Natural killer cell treated with Interleukin-12 subunit alpha and Interleukin-12 subunit beta and Interleukin-15 and Interleukin-18, amount 100 ng/mL, for 72 hours (primary cell): ENCODE results near the gene MRPS5. TPM values are rescaled to one million over a fixed set of nuclear protein-coding genes. Genes with fewer than 3 reads are reported as not detected.
A peak's percentile ranks its signal among the peaks of the same experiment; 100 is the strongest.

Source experiments
- ATAC-seq, 2 donors: fragments of 150-1000 bp; cut with Tn5 transposase in 1 of 2; sonication (Bioruptor Pico), chemical (Tn5 transposase) in 1 of 2; 2 replicates each; pipeline ENCODE4 v1.10.0; 2021
- DNase-seq: peaks from one replicate; pipeline ENCODE4 v3.0.0; 2022; ENCODE audit warnings: low spot score
- H3K27ac Mint-ChIP-seq, 2 donors: 1 replicate in 1 of 2; 2 replicates in 1 of 2; pipeline ENCODE4 v1.8.0; 2022; ENCODE audit warnings: mixed read lengths in 2 of 2, mild to moderate bottlenecking in 1 of 2, moderate library complexity in 1 of 2
- H3K27me3 Mint-ChIP-seq, 2 donors: 1 replicate in 1 of 2; 2 replicates in 1 of 2; pipeline ENCODE4 v1.8.0; 2022; ENCODE audit warnings: mixed read lengths in 2 of 2
- H3K36me3 Mint-ChIP-seq: one replicate; pipeline ENCODE4 v1.8.0; 2022; ENCODE audit warnings: mixed read lengths
- H3K4me1 Mint-ChIP-seq, 2 donors: 1 replicate in 1 of 2; 2 replicates in 1 of 2; pipeline ENCODE4 v1.8.0; 2022; ENCODE audit warnings: low read depth in 2 of 2, mixed read lengths in 2 of 2, mild to moderate bottlenecking in 1 of 2
- H3K4me3 Mint-ChIP-seq: one replicate; pipeline ENCODE4 v1.8.0; 2022; ENCODE audit warnings: mixed read lengths
- H3K9me3 Mint-ChIP-seq: 2 replicates; pipeline ENCODE4 v1.8.0; 2022; ENCODE audit warnings: mixed read lengths
- total RNA-seq, 2 donors: library from RNA; stranded (reverse); gene quantifications; one replicate each; pipeline ENCODE4 v1.2.3, GENCODE V29; 2022

MRPS5 gene
- total RNA-seq, 2 donors from 2014 or later: 61.5 to 76.0 TPM

DNA sequence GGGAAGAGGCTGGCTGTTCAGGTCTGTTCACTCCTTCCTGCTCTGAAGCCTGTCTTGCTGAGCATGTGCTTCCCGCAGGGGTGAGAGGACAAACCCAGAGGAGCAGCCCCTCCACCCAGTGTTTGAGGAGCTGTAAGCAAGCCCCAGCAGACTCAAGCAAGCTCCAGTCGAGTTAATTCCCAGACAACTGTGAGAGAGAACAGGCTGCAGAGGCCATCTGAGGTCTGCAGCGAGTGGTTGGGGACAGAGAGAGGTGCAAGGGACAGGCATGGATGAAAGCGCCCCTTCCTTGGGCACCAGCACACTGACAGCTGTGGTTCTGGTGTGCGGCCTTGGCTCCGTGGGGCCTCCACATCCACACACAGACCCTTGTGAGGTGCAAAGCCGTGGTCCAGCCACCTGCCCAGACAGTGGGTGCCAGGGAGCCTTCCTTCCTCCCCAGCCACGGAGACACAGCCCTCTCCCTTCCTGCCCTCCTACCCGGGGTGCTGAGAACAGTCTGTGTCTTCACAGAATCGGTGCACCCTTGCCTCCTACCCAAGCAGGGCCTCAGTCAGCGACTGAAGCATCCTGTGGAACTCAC is 59.9 kb downstream of the MRPS5 start:
- DNase-seq: peak; percentile 22
- ATAC-seq: peak; percentile 2 to 31
- peaks cover 5 to 8% of the 10 kb centered on the region in 2 donors for H3K4me1 Mint-ChIP-seq
- no peak overlapping the region for H3K27ac Mint-ChIP-seq
- no peaks in the 10 kb centered on the region for H3K9me3 Mint-ChIP-seq
- H3K36me3 Mint-ChIP-seq: no peaks in the 10 kb centered on the region
- no peak overlapping the region for H3K4me3 Mint-ChIP-seq
- H3K27me3 Mint-ChIP-seq: peaks cover 9 to 11% of the 10 kb centered on the region in 2 donors

DNA sequence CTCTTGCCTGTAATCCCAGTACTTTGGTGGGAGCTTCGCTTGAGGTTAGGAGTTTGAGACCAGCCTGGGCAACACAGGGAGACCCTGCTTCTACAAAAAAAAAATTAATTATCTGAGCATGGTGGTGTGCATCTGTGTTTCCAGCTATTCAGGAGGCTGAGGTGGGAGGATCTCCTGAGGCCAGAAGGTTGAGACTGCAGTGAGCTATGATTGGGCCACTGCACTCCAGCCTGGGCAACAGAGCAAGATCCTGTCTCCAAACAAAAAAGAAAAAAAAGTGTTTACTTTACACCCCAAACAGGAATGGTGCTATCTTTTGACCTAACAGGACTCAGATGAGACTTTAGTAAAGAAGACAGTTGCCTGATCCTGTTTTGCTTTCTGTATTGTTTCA is 60.5 kb downstream of the MRPS5 start:
- peak; percentile 12 for DNase-seq
- no peak for ATAC-seq
- Mint-ChIP-seq H3K4me1 (peaks cover 5 to 8% of the 10 kb centered on the region in 2 donors), H3K9me3 (no peaks in the 10 kb centered on the region), H3K4me3 (no peak overlapping the region), H3K36me3 (no peaks in the 10 kb centered on the region), H3K27ac (no peak overlapping the region), H3K27me3 (peaks cover 9 to 11% of the 10 kb centered on the region in 2 donors)

- Mint-ChIP-seq H3K27ac (no peak overlapping the region), H3K4me1 (peaks cover 5 to 8% of the 10 kb centered on the region in 2 donors), H3K9me3 (no peaks in the 10 kb centered on the region), H3K27me3 (peaks cover 9 to 11% of the 10 kb centered on the region in 2 donors), H3K36me3 (no peaks in the 10 kb centered on the region), H3K4me3 (no peak overlapping the region)
- ATAC-seq: no peak
- DNase-seq: peak; percentile 38
These were observed 61.0 kb downstream of the MRPS5 start for GRCh38 chr2:95060446-95061118.

DNA sequence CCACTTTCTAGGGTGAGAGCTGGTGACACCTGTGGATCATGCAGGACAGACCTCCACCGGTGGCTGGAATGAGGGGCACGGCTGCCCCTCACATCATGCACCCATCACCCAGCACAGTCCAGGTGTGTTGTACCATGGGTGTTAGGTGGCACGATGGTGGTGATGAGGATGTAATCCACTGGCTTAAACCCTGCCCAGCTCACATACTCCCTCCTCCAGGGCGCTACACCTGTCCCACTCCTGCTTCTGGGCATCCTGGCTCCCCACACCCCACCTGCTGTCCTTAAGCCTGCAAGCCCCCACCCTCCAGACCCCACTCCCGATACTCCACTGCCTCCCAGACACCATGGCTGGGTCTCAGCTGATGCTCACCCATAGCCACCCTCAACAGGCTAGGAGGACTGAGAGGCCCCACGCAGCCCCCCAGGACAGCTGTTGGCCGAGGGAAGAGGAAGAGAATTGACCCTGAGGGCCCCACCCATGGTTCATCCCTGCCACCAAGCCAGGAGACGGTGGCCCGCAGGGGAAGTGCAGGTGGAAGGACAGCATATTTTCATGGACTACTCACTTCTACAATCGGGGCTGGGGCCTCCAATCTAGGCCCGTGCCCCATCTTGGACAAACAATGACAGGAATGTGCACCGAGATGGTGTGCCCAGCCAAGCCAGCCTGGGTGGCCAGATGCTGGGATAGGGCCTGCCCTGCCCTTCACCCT is 61.8 kb downstream of the MRPS5 start:
- Mint-ChIP-seq H3K27me3 (peaks cover 11 to 12% of the 10 kb centered on the region in 2 donors), H3K9me3 (no peaks in the 10 kb centered on the region), H3K4me3 (no peak overlapping the region), H3K27ac (no peak overlapping the region), H3K36me3 (no peaks in the 10 kb centered on the region), H3K4me1 (peaks cover 5 to 8% of the 10 kb centered on the region in 2 donors)
- DNase-seq (peak; percentile 35), ATAC-seq (no peak)

- H3K9me3 Mint-ChIP-seq: no peaks in the 10 kb centered on the region
- no peak for ATAC-seq
- no peak overlapping the region for H3K27ac Mint-ChIP-seq
- H3K4me3 Mint-ChIP-seq: no peak overlapping the region
- DNase-seq: no peak
- no peaks in the 10 kb centered on the region for H3K36me3 Mint-ChIP-seq
- peaks cover 11 to 12% of the 10 kb centered on the region in 2 donors for H3K27me3 Mint-ChIP-seq
- peaks cover 5 to 8% of the 10 kb centered on the region in 2 donors for H3K4me1 Mint-ChIP-seq
These were observed 62.5 kb downstream of the MRPS5 start for GRCh38 chr2:95058989-95059641.

GRCh38 chr2:95058466-95058988 is 63.1 kb downstream of the MRPS5 start:
- H3K4me3 Mint-ChIP-seq: no peak overlapping the region
- ATAC-seq: no peak
- no peaks in the 10 kb centered on the region for H3K36me3 Mint-ChIP-seq
- H3K9me3 Mint-ChIP-seq: no peaks in the 10 kb centered on the region
- DNase-seq: peak; percentile 10
- peaks cover 5 to 8% of the 10 kb centered on the region in 2 donors for H3K4me1 Mint-ChIP-seq
- H3K27me3 Mint-ChIP-seq: peaks cover 11 to 14% of the 10 kb centered on the region in 2 donors
- H3K27ac Mint-ChIP-seq: no peak overlapping the region

DNA sequence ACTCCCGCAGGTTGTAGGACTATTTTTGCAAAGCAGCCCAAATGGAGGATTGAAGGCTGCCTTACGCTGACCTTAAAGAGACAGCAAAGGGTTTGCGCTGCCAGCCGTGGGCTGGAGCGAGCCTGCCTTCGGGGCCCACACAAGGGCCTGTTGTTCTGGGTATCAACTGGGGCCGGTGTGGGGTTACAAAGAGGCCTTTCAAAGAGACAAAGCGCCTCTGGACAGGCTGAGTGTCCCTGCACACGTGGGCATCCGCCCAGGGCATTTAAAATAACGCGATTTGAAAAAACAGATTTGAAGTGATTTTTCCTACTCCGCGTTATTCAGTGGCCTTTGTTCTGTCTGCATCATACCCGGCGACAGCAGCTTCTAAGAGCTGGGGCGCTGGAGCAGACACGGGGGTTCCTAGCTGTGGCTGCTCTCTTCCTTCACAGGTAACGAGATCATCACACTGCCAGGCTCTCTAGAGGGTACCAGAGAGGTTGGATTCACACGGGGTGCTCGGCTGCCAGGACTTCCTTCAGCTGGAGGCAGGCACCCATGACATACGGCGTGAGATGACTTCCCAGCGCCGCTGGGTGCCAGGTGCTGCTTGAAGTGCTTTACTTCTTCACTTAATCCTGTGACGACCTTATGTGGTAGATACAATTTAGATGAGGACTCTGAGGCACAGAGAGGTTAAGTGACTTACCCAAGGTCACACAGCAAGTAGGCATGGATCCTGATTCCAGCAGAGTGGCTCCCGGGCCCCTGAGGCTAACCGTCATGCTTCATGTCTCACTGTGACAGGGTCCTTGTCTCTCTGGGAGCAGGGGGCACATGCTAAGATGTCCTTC is 63.9 kb downstream of the MRPS5 start:
- Mint-ChIP-seq H3K4me1 (peaks cover 4 to 5% of the 10 kb centered on the region in 2 donors), H3K9me3 (no peaks in the 10 kb centered on the region), H3K36me3 (no peaks in the 10 kb centered on the region), H3K27me3 (peaks cover 12 to 13% of the 10 kb centered on the region in 2 donors), H3K27ac (no peak overlapping the region), H3K4me3 (no peak overlapping the region)
- DNase-seq (peak; percentile 37), ATAC-seq (no peak)

- Mint-ChIP-seq H3K9me3 (no peaks in the 10 kb centered on the region), H3K27ac (no peak overlapping the region), H3K36me3 (no peaks in the 10 kb centered on the region)
These were observed 64.8 kb downstream of the MRPS5 start for GRCh38 chr2:95056461-95057459.

GRCh38 chr2:95056044-95056443 is 65.6 kb downstream of the MRPS5 start:
- Mint-ChIP-seq H3K27ac (no peak overlapping the region), H3K9me3 (no peaks in the 10 kb centered on the region), H3K36me3 (no peaks in the 10 kb centered on the region), H3K4me3 (no peak overlapping the region), H3K4me1 (peaks cover 0 to 4% of the 10 kb centered on the region in 2 donors), H3K27me3 (peaks cover 7 to 11% of the 10 kb centered on the region in 2 donors)
- DNase-seq: peak; percentile 31
- no peak for ATAC-seq

More at GRCh38 chr2:95056461-95057459, 64.8 kb downstream of the MRPS5 start:
- ATAC-seq: no peak
- peaks cover 6 to 7% of the 10 kb centered on the region in 2 donors for H3K27me3 Mint-ChIP-seq
- DNase-seq: peak; percentile 20
- H3K4me3 Mint-ChIP-seq: no peak overlapping the region
- H3K4me1 Mint-ChIP-seq: no peaks in the 10 kb centered on the region

DNA sequence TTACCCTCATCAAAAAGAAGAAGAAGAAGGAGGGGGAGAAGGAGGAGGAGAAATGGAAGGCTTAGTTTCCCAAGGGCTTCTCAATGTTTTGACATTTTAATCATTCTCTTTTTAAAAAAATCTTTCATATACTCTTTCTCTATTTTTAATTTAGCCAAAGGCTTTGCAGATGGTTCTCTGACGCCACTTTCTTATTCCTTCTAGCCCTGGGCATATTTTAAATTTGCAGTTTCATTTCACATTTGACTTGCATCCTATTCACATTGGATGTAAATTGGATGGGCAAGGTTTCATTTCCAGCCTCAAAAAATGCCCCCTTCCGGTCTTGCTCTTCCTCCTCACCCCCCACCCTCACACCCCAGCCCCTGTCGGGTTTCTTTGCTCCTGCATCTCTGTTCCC is 66.3 kb downstream of the MRPS5 start:
- Mint-ChIP-seq H3K27me3 (peaks cover 14% of the 10 kb centered on the region in 2 donors), H3K27ac (no peak overlapping the region), H3K4me3 (no peak overlapping the region), H3K36me3 (no peaks in the 10 kb centered on the region), H3K4me1 (peaks cover 6 to 9% of the 10 kb centered on the region in 2 donors), H3K9me3 (no peaks in the 10 kb centered on the region)
- DNase-seq (peak; percentile 18), ATAC-seq (no peak)

- peaks cover 6 to 9% of the 10 kb centered on the region in 2 donors for H3K4me1 Mint-ChIP-seq
- peak; percentile 39 for DNase-seq
- peaks cover 14% of the 10 kb centered on the region in 2 donors for H3K27me3 Mint-ChIP-seq
- no peak for ATAC-seq
- no peak overlapping the region for H3K27ac Mint-ChIP-seq
- no peak overlapping the region for H3K4me3 Mint-ChIP-seq
- no peaks in the 10 kb centered on the region for H3K36me3 Mint-ChIP-seq
- no peaks in the 10 kb centered on the region for H3K9me3 Mint-ChIP-seq
These were observed 67.6 kb downstream of the MRPS5 start for GRCh38 chr2:95054016-95054415.

DNA sequence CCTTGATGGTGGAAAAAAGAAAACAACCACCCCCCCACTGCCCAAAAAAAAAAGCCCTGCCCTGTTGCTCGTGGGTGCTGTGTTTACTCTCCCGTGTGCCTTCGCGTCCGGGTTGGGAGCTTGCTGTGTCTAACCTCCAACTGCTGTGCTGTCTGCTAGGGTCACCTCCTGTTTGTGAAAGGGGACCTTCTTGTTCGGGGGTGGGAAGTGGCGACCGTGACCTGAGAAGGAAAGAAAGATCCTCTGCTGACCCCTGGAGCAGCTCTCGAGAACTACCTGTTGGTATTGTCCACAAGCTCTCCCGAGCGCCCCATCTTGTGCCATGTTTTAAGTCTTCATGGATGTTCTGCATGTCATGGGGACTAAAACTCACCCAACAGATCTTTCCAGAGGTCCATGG is 68.1 kb downstream of the MRPS5 start:
- no peaks in the 10 kb centered on the region for H3K36me3 Mint-ChIP-seq
- peaks cover 6 to 9% of the 10 kb centered on the region in 2 donors for H3K4me1 Mint-ChIP-seq

More for the DNA sequence above, 68.1 kb downstream of the MRPS5 start:
- H3K4me3 Mint-ChIP-seq: no peak overlapping the region
- no peak for ATAC-seq
- peak overlapping the region in 1 of 2 donors; percentile 38 for H3K27ac Mint-ChIP-seq
- DNase-seq: peak; percentile 47
- H3K9me3 Mint-ChIP-seq: no peaks in the 10 kb centered on the region
- peaks cover 14% of the 10 kb centered on the region in 2 donors for H3K27me3 Mint-ChIP-seq
